GM10847 (cell line): ENCODE data around the gene LIN28B.

Experiments
- POLR2A ChIP-seq: IDR thresholded peaks from 2 replicates; pipeline ENCODE4 v1.6.1; 2011; ENCODE audit not compliant: insufficient read length; ENCODE audit errors: extremely low read depth

The LIN28B gene

DNA sequence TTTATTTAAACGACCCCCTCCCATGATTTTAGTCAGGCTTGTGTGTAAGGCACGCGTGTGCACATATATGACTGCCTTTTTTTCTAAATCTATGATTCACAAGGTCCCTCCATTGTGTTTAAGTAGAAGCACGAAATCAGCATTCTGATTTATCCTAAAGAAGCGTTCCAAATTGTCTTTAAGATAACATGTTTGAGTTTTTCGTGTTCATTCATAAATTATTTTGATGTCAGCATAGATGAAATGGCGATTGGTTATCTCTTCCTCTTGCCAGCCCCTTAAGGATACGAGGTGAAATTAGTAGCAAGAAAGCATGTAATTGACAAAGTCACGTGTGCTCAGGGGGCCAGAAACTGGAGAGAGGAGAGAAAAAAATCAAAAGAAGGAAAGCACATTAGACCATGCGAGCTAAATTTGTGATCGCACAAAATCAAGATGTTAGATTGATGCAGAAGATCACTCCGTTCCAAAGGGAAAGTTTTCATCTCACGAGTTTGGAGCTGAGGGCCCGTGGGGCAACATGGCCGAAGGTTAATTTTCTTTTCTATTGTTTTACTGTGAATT is at the start of gene LIN28B:
LIN28B (plus strand) TSS at position 377 of the 564 bp plus-strand sequence; CDS start at position 521, 144 bp downstream.
- no peak for TF ChIP-seq POLR2A

- no peak for TF ChIP-seq POLR2A
Measured at GRCh38 chr6:104908031-104908887, 48.6 kb upstream of the LIN28B start.

DNA sequence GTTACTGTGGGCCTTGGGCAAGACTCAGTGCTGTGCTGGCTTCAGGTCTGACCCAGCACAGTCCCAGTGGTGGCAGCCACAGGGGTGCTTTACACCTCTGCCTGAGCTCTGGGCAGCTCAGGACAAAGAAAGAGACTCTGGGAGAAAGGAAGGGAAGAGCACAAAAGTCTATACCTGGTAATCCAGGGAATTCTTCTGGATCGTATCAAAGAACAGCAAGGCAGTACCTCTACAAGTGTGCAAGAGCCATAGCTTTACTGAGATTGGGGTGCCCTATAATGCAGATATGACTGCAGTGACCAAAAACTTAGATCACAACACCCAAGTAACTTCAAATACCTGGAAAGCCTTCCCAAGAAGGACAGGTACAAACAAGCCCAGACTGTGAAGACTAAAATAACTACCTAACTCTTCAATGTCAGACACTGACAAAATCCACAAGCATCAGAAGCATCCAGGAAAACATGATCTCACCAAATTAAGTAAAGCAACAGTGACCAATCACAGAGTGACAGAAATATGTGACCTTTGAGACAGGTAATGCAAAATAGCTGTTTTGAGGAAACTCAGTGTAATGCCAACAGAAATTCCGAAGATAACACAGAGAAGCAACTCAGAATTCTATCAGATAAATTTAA is 47.9 kb upstream of the LIN28B start:
- TF ChIP-seq POLR2A: no peak

- no peak for TF ChIP-seq POLR2A
Measured at GRCh38 chr6:104921896-104922295, 35.0 kb upstream of the LIN28B start.

- TF ChIP-seq POLR2A: no peak
Measured at GRCh38 chr6:104928141-104928540, 28.8 kb upstream of the LIN28B start.

DNA sequence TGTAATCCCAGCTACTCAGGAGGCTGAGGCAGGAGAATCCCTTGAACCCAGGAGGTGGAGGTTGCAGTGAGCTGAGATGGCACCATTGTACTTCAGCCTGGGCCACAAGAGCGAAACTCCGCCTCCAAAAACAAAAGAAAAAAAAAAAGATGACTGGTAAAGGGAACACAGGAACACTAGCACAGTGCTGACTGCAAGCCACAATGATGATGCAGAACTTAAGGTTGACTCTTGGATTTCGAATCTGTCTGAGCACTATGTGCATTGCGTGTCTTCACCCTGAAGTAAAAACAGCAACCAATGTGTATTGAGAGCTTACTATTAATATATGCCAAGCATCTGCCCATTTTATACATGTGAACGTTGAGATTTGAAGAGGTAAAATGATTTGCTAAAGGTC is 27.6 kb upstream of the LIN28B start:
- no peak for TF ChIP-seq POLR2A

DNA sequence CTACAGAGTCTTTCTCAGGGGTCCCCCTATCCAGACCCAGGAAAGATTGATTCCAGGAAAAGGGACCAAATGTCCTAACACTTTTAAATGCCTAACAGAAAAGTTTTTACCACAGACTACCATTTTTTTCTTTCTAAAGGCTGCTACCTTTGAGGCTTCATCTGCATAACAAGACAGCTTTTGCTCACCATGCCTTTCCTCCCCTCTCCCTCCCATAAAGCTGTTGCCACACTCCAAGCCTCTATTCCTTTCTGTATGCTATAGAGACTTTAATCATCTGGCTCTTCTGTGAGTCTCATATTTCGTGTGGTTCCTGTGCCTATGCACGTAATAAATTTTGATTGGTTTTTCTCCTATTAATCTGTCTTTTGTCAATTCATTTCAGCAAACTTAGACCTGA is 26.0 kb upstream of the LIN28B start:
- no peak for TF ChIP-seq POLR2A

DNA sequence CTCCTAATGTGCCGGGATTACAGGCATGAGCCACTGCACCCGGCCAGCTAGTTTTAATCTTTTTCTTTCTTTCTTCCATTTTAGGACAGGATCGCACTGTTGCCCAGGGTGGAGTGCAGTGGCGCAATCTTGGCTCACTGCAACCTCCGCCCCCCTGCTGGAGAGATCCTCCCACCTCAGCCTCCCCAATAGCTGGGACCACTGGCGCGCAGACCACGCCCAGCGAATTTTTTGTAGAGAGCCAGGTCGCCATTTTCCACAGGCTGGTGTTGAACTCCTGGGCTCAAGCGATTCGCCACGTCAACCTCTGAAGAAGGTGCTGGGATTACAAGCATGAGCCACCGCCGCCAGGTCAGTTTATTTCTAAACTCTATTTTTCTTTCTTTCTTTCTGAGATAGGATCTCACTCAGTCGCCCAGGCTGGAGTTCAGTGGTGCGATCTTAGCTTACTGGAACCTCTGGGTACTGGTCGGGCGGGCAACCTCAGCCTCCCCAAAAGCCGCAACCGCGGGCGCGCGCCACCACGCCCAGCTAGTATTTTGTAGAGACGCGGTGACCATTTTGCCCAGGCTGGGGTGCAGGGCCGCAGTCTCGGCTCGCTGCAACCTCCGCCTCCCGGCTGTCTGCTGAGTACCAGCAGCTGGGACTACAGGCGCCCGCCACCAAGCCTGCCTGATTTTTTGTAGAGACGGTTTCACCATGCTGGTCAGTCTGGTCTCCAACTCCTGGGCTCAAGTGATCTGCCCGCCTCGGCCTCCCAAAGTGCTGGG is 20.0 kb upstream of the LIN28B start:
- no peak for TF ChIP-seq POLR2A

- TF ChIP-seq POLR2A: no peak
Measured at GRCh38 chr6:104940238-104940892, 16.5 kb upstream of the LIN28B start.

DNA sequence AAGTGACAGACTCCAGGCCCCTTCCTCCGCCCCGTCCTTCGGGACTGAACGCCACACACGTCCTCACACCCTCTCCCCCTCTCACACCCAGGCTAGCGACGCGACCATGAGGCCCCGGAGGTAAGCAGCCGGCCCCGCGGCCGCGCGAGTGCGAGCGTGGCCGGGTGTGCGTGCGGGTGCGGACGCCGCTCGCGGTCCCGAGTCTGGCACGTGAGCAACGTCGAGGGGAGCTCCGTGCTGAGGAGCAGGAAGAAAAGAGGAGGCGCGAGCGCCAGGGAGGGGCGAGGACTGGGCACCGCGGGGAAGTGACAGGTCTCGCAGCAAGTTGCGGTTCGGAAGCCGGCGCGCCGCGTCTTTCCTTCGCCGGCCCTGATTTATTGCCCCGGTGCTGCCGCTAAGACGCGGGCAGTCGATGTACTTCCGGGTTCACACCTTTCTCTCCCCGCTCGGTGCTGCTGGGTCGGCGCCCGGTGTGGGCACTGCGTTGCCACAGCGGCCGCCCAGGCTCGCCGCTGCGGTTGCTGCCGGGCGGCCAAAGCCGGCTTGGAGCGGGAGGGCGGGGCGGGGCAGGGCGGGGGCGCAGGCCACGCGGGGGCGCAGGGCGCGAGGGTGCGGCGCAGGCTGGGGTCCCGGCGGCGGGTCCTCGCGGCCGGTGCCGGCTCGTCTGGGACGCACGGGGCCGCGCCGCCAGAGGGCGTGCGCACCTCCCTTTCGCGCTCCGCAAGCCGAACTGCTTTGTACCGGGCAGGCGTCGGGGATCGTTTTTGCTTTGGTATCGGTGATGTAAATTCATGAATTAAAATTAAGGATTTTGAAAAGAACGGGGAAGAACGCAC is 15.8 kb upstream of the LIN28B start:
- no peak for TF ChIP-seq POLR2A

GRCh38 chr6:104941729-104942091 is 15.2 kb upstream of the LIN28B start:
- no peak for TF ChIP-seq POLR2A

- no peak for TF ChIP-seq POLR2A
Measured at GRCh38 chr6:104943781-104944180, 13.1 kb upstream of the LIN28B start.

DNA sequence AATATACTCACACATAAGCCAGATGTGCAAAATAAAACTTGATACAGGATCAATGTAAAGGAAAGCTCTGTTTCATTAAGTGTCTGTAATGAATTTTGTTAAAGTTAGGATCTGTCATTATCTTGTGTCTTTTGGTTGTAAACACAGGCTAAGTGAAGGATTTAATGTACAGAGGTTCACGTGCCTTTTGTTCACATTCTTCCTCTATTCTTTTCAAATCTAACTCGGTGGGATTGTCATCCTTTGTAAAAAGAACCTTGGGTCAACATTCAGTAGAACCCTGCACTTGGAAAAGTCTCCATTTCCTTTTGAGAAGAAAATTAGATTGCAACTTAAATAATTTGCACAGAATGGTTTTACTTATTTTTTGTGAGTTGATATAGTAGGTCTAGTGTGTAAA is 7.7 kb upstream of the LIN28B start:
- no peak for TF ChIP-seq POLR2A

DNA sequence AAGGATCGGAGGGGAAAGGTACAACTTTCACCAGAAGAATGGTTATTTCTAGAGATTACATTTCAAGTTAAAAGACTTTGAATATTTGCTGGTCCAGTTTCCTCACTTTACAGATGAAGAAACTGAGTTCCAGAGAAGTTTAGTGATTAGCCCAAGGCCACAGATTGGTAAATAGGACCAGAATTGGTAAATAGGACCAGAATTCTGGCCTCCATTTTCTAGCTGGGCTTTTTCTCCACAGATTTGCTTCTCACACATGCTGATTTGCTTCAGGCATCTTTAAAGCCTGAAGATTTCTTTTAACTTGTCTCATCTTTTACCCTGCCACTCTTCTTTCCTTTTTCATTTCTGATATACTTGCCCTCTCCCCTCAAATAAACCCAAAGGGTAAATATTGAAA is 5.2 kb upstream of the LIN28B start:
- no peak for TF ChIP-seq POLR2A
